Glomerular visceral epithelial cell (primary cell): ENCODE data around the gene DDX4.

Experiments used
- DNase-seq: peaks from one replicate; pipeline ENCODE4 v3.0.0-alpha.2; 2016; ENCODE audit errors: extremely low spot score

DDX4 gene

GRCh38 chr5:55821731-55822512 lies 84.1 kb downstream of the DDX4 start:
- no peak for DNase-seq

- no peak for DNase-seq
Observed at GRCh38 chr5:55823151-55823796, 85.4 kb downstream of the DDX4 start.

- DNase-seq = no peak
Observed at GRCh38 chr5:55829956-55830355, 92.1 kb downstream of the DDX4 start.

GRCh38 chr5:55832446-55832845 lies 94.6 kb downstream of the DDX4 start:
- no peak for DNase-seq

- no peak for DNase-seq
Observed at GRCh38 chr5:55836191-55836590, 98.3 kb downstream of the DDX4 start.

GRCh38 chr5:55841976-55842375 lies 104.1 kb downstream of the DDX4 start:
- DNase-seq = no peak

- no peak for DNase-seq
Observed at GRCh38 chr5:55847837-55848236, 110.0 kb downstream of the DDX4 start.

GRCh38 chr5:55848783-55849182 lies 110.9 kb downstream of the DDX4 start:
- DNase-seq = no peak

- peak; percentile 62 for DNase-seq
Observed at GRCh38 chr5:55850839-55851674, 113.2 kb downstream of the DDX4 start, which contains the start of gene IL31RA. TSS of gene IL31RA (plus strand) at chr5:55851357. CDS start at chr5:55851571, 214 bp downstream.

GRCh38 chr5:55851675-55851979 lies 113.8 kb downstream of the DDX4 start:
- no peak for DNase-seq

GRCh38 chr5:55852503-55852902 lies 114.6 kb downstream of the DDX4 start:
- no peak for DNase-seq

GRCh38 chr5:55853041-55853670 lies 115.3 kb downstream of the DDX4 start:
- DNase-seq = no peak

- DNase-seq = no peak
Observed at GRCh38 chr5:55853818-55854217, 116.0 kb downstream of the DDX4 start.

- DNase-seq = no peak
Observed at GRCh38 chr5:55855509-55855908, 117.6 kb downstream of the DDX4 start.

- DNase-seq = no peak
Observed at GRCh38 chr5:55856516-55857246, 118.8 kb downstream of the DDX4 start.

- DNase-seq = no peak
Observed at GRCh38 chr5:55857247-55857640, 119.4 kb downstream of the DDX4 start.

- DNase-seq = no peak
Observed at GRCh38 chr5:55858104-55858503, 120.2 kb downstream of the DDX4 start.

- DNase-seq = no peak
Observed at GRCh38 chr5:55860288-55860687, 122.4 kb downstream of the DDX4 start.

GRCh38 chr5:55860709-55861108 lies 122.8 kb downstream of the DDX4 start:
- DNase-seq = no peak

GRCh38 chr5:55864606-55865541 lies 127.0 kb downstream of the DDX4 start:
- DNase-seq = no peak
